GM18505 (cell line): ENCODE data around the gene RGS8.
"Not testable (repeated sequence)": the region's sequence is repeated elsewhere in the genome, so short reads cannot be mapped to it uniquely, and the experiment has no call there.

Source experiments
- ATAC-seq: cut with Tn5 transposase; IDR thresholded peaks from one replicate; pipeline ENCODE4 v1.9.1; 2021; ENCODE audit not compliant: unreplicated experiment
- POLR2A ChIP-seq: IDR thresholded peaks from 4 replicates; pipeline ENCODE4 v1.6.1; 2011; ENCODE audit warnings: borderline replicate concordance; ENCODE audit not compliant: insufficient read depth, insufficient read length; ENCODE audit errors: extremely low read depth

The RGS8 gene

GRCh38 chr1:182714546-182714945, 30.2 kb upstream of the RGS8 start:
- no peak for ATAC-seq

DNA sequence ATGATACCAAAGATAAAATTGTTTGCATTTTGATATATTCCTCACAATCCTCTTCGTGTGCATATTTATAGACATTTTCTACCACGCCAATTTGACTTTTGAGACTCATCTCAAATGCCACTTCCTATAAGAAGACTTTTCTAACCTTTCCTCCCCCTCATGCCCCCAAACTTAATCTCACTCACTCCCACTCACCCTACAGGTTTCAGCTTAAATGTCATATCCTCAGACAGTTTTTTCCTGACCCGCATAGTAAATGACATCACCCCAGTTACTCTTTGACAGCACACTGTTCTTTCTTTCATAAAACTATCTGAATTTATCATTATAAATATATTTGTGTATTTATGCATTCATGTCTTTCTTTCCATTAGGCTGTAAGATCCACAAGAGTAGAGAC, 29.6 kb upstream of the RGS8 start:
- no peak for TF ChIP-seq POLR2A
- ATAC-seq = no peak

More at GRCh38 chr1:182714546-182714945, 30.2 kb upstream of the RGS8 start:
- no peak for TF ChIP-seq POLR2A

DNA sequence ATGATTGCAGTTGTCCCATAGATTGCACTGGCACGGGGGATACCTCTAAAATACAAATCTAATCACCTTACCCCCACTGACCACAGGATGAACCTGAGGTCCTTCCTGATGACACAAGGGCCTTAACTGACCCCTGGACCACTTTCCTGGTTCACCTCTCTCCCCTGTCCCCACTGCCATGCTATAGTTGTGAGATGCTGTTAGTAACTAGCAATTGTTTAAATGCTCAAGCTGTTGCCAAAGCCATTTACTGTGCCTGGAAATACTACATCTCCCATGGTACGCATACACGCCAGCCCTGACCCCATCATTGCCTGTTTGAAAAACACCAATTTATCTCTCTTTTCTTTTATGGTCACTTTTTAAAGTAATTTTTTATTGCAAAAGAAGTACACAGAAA, 29.1 kb upstream of the RGS8 start:
- ATAC-seq = no peak
- TF ChIP-seq POLR2A = no peak

GRCh38 chr1:182709855-182710254, 25.5 kb upstream of the RGS8 start:
- no peak for TF ChIP-seq POLR2A
- ATAC-seq = no peak

- no peak for TF ChIP-seq POLR2A
- ATAC-seq = no peak
These were observed 24.9 kb upstream of the RGS8 start for GRCh38 chr1:182709225-182709764.

GRCh38 chr1:182707122-182707521, 22.7 kb upstream of the RGS8 start:
- TF ChIP-seq POLR2A = no peak
- ATAC-seq = no peak

DNA sequence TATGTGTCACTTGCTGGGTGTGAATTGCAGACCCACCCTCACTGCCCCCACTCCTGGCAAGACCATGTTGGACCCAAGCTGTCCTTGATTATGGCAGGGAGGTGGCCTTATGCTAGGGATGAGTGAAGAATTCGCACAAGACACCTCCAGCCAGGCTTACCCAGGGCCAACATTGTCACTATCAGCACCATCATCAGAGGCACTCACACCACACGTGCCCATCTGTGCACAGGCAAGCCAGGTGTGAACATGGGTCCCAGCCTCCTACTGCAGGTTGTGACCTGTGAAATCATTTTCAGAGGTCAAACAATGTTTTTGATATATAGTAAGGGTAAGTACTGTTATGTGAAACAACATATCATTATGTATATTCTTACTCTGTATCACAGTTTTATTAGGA, 20.3 kb upstream of the RGS8 start:
- no peak for TF ChIP-seq POLR2A
- ATAC-seq = no peak

DNA sequence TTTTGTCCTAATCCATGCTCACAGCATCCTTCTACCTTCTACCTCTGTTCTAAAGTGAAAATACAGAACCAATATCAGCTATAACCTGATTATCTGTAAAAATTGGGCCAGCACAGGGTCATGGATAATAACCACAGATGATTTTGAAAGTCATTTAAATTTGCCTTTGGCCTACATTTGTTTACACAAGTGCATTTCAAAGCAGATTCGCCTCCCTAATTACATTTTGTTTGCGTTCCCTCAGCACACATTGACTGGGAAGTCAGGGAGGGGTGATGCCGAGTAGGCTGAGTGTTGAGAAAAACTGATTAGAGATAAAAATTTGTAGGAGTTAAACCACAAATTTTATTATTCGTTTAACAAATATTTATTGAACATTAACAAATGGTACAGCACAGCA, 19.2 kb upstream of the RGS8 start:
- no peak for TF ChIP-seq POLR2A
- ATAC-seq = no peak

DNA sequence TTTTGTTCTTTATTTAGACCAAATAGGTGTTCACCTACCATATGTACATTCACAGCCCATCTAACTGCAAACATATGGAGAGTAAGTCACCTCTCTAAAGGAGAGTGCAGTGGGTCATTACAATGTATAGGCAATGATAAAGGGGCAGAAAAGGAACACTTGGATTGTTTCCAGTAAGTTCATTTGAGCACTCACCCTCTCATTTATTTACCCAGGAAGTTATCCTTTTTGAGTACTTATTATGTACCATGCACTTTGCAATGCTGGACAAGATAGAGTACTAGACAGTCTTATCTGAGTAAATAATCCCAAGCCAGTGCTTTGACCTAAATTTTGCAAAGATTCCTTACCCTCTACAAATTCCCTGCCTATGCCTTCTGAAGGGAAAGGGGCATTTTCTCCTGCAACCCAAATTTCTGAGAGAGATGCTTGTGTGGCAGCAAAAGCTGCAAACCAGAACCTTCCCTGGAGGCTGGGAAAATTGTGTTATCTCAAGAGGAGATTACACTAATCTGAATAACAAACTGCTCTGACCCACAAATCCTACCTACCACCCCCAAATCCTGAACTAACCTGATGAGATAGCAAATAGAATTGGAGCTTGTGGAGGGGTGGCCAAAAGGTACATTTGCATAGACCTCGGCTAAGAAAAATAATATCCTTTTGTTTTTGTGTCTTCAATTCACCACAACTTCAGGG, 18.6 kb upstream of the RGS8 start:
- TF ChIP-seq POLR2A = no peak

GRCh38 chr1:182700351-182700709, 15.9 kb upstream of the RGS8 start:
- no peak for TF ChIP-seq POLR2A
- ATAC-seq = no peak

More for the DNA sequence above, 18.6 kb upstream of the RGS8 start:
- ATAC-seq = no peak

DNA sequence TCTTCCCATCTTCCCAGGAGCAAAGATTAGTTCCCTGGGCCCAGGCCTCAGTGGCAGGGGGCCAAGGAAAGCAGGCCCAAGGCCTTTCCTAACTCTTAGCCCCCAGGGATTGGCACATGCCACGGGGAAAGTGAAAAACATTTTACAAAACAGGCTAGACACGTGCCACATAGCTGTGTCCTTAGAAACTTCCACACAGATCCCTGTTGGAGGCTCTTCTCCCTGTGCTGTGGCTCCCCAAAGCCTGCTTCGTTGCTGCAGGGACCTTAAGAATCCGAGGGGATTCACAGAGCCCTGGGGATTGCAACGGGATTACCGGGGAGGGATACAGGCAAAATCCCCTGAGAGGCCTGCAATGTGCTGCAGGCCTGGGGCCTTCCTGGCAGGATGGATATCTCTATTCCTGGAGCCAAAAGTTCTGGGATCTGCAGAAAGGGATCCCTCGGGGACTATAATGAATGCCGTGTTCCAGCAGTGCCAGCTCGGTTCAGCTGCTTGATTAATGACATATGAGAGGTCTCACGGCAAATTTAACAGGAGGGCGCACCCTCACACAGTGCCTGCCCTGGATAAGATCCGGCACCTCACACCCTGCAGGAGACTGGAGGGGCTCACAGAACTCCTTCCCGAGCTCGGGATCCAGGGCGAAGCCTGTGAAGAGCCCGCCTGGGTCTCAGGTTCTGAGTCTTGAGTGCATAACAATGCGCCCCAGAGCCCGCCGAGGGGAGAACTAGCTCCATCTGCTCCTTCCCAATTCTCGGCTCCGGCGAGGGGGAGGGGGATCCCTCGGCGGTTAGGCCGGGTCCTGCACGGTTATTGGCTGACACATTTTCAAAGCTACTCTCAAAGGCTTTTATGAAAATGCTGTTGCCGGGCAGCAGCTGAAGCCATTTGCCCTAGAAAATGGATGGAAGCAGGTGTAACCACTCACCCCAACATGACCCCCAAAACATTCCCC, 15.3 kb upstream of the RGS8 start:
- ATAC-seq = no peak
- no peak for TF ChIP-seq POLR2A

GRCh38 chr1:182698971-182699370, 14.6 kb upstream of the RGS8 start:
- no peak for TF ChIP-seq POLR2A
- ATAC-seq = no peak

- not testable (repeated sequence) for ATAC-seq
These were observed 8.8 kb upstream of the RGS8 start for GRCh38 chr1:182693139-182693538.

GRCh38 chr1:182690886-182691443, 6.6 kb upstream of the RGS8 start:
- no peak for TF ChIP-seq POLR2A
- no peak for ATAC-seq

- ATAC-seq = no peak
- no peak for TF ChIP-seq POLR2A
These were observed 4.2 kb upstream of the RGS8 start for GRCh38 chr1:182688436-182689205.
